ENCODE results near the gene MCAT.
A peak's percentile ranks its signal among the peaks of the same experiment; 100 is the strongest.

The MCAT gene

GRCh38 chr22:43142880-43143562 lies at the start of gene MCAT:
Gene MCAT (minus strand): TSS chr22:43143398. CDS start chr22:43143348, 50 bp downstream.
- DNase-seq = peak; percentile 48

- DNase-seq = no peak
Observed at GRCh38 chr22:43191831-43192230, 48.6 kb upstream of the MCAT start.

- no peak for DNase-seq
Observed at GRCh38 chr22:43188829-43189545, 45.8 kb upstream of the MCAT start.

GRCh38 chr22:43187171-43188099 lies 44.2 kb upstream of the MCAT start:
- peak; percentile 88 for DNase-seq

- no peak for DNase-seq
Observed at GRCh38 chr22:43186272-43187170, 43.3 kb upstream of the MCAT start, which contains the start of gene TTLL12. Gene TTLL12 (minus strand): TSS chr22:43187134. CDS start chr22:43187069, 65 bp downstream.

GRCh38 chr22:43185860-43186261 lies 42.7 kb upstream of the MCAT start:
- DNase-seq = no peak

GRCh38 chr22:43183496-43184277 lies 40.5 kb upstream of the MCAT start:
- DNase-seq = no peak

- DNase-seq = no peak
Observed at GRCh38 chr22:43182726-43183125, 39.5 kb upstream of the MCAT start.

- DNase-seq = no peak
Observed at GRCh38 chr22:43182118-43182517, 38.9 kb upstream of the MCAT start.

GRCh38 chr22:43181321-43182076 lies 38.3 kb upstream of the MCAT start:
- DNase-seq = no peak

GRCh38 chr22:43180670-43181069 lies 37.5 kb upstream of the MCAT start:
- DNase-seq = no peak

- no peak for DNase-seq
Observed at GRCh38 chr22:43179911-43180195, 36.7 kb upstream of the MCAT start.

- no peak for DNase-seq
Observed at GRCh38 chr22:43179146-43179910, 36.1 kb upstream of the MCAT start.

GRCh38 chr22:43177479-43177878 lies 34.3 kb upstream of the MCAT start:
- DNase-seq = no peak

- no peak for DNase-seq
Observed at GRCh38 chr22:43176090-43176489, 32.9 kb upstream of the MCAT start.

GRCh38 chr22:43174941-43175531 lies 31.8 kb upstream of the MCAT start:
- DNase-seq = no peak

GRCh38 chr22:43173976-43174720 lies 30.9 kb upstream of the MCAT start:
- no peak for DNase-seq

GRCh38 chr22:43173566-43173965 lies 30.4 kb upstream of the MCAT start:
- DNase-seq = no peak

- DNase-seq = no peak
Observed at GRCh38 chr22:43172191-43172590, 29.0 kb upstream of the MCAT start.
